Glutamatergic neuron (in vitro differentiated cells): ENCODE results near the gene RPL27A. TPM values are rescaled to one million over a fixed set of nuclear protein-coding genes. Genes with fewer than 3 reads are reported as not detected.
"Not testable (repeated sequence)": the region's sequence is repeated elsewhere in the genome, so short reads cannot be mapped to it uniquely, and the experiment has no call there.

Source experiments
- DNase-seq: peaks from one replicate; pipeline ENCODE4 v3.0.0; 2022
- H3K27ac Mint-ChIP-seq: one replicate; pipeline ENCODE4 v1.8.0; 2020; ENCODE audit warnings: mild to moderate bottlenecking, mixed read lengths, inconsistent platforms; ENCODE audit not compliant: unreplicated experiment
- H3K27me3 Mint-ChIP-seq: one replicate; pipeline ENCODE4 v1.8.0; 2020; ENCODE audit warnings: mild to moderate bottlenecking, moderate library complexity, mixed read lengths, inconsistent platforms; ENCODE audit not compliant: unreplicated experiment
- H3K36me3 Mint-ChIP-seq: one replicate; pipeline ENCODE4 v1.8.0; 2020; ENCODE audit warnings: mild to moderate bottlenecking, mixed read lengths, inconsistent platforms; ENCODE audit not compliant: unreplicated experiment
- H3K4me1 Mint-ChIP-seq: one replicate; pipeline ENCODE4 v1.8.0; 2020; ENCODE audit warnings: mild to moderate bottlenecking, low read depth, mixed read lengths, inconsistent platforms; ENCODE audit not compliant: unreplicated experiment
- H3K4me3 Mint-ChIP-seq: one replicate; pipeline ENCODE4 v1.8.0; 2020; ENCODE audit warnings: mild to moderate bottlenecking, mixed read lengths, inconsistent platforms; ENCODE audit not compliant: unreplicated experiment
- H3K9me3 Mint-ChIP-seq: one replicate; pipeline ENCODE4 v1.8.0; 2020; ENCODE audit warnings: mild to moderate bottlenecking, moderate library complexity, mixed read lengths, inconsistent platforms; ENCODE audit not compliant: unreplicated experiment
- total RNA-seq: library from RNA; stranded (reverse); fragmentation: NEBNext Ultra II Directional; extraction: Animal tissue kit (Norgen Biotek cat#: 25700); gene quantifications from one replicate; pipeline ENCODE4 v1.2.1, GENCODE V29; 2021; ENCODE audit not compliant: unreplicated experiment
- TF ChIP-seq, protein P1 (sequence below): fragments of 200-600 bp; sonication (generic); IDR thresholded peaks from one replicate; pipeline ENCODE4 v1.5.0; 2021; ENCODE audit not compliant: partially characterized antibody, unreplicated experiment

RPL27A gene
- total RNA-seq, 1 donor from 2014 or later = 398 TPM

DNA sequence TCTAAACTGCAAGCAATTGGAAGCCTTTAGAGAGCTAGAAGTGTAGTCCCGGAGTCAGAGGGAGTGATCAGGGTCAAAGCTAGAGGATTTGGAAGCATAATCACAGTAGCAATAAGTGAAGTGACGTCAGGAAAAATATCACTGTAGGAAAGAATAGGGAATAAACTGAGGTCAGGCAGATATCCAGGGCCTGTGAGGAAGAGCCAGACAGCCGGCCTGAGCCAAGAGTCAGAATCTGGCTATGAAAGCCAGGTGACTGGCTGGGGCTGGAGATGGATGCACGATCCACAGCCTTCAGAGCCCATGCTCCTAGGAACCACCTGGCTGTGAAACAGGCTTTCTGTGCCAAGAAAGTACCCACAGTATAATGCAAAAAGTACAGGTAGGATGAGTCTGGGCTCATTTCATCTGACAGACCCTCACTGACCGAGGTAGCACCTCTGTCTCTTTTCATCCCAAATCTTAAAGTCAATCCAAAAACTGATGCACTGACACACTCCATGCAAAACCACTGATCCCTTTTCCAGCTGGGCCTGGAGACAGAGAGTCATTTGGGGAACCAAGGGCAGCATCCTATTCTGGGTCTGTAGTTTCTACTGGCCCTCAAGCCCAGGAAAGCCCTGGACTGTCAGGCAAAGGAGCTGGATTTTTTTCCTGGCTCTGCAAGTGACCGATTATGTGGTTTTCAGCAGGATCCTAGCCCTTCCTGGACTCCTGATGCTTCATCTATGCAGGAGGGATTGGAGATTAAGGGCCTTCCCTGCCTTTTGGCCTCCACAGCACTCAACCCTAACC is 21.4 kb upstream of the RPL27A start:
- H3K36me3 Mint-ChIP-seq = no peaks in the 10 kb centered on the region
- H3K9me3 Mint-ChIP-seq = peaks cover 2% of the 10 kb centered on the region
- H3K4me3 Mint-ChIP-seq = no peak overlapping the region
- H3K27me3 Mint-ChIP-seq = peaks cover 2% of the 10 kb centered on the region
- no peak for DNase-seq
- H3K4me1 Mint-ChIP-seq = peaks cover 18% of the 10 kb centered on the region
- H3K27ac Mint-ChIP-seq = no peak overlapping the region
- TF ChIP-seq, protein P1, sequence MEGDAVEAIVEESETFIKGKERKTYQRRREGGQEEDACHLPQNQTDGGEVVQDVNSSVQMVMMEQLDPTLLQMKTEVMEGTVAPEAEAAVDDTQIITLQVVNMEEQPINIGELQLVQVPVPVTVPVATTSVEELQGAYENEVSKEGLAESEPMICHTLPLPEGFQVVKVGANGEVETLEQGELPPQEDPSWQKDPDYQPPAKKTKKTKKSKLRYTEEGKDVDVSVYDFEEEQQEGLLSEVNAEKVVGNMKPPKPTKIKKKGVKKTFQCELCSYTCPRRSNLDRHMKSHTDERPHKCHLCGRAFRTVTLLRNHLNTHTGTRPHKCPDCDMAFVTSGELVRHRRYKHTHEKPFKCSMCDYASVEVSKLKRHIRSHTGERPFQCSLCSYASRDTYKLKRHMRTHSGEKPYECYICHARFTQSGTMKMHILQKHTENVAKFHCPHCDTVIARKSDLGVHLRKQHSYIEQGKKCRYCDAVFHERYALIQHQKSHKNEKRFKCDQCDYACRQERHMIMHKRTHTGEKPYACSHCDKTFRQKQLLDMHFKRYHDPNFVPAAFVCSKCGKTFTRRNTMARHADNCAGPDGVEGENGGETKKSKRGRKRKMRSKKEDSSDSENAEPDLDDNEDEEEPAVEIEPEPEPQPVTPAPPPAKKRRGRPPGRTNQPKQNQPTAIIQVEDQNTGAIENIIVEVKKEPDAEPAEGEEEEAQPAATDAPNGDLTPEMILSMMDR = no peak

DNA sequence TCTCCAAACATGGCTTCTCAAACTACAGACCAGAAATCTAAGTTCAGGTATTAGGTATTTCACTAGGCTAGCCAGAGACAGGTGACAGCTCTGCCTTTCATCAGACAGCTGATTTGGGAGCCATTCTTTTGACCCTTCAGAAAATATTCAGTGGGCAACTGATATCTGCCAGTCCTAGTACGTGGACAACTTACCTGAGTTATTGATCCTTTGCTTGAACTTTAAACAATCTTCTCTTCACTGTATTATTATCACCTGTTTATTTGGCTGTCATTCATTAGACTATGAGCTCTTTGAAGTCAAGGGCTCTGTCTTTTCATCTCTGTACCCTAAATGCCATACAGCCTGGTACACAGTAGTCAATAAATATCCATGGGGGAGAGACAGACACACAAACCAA is 17.4 kb upstream of the RPL27A start:
- TF ChIP-seq, protein P1 = no peak
- no peaks in the 10 kb centered on the region for H3K27me3 Mint-ChIP-seq
- no peak overlapping the region for H3K4me3 Mint-ChIP-seq
- no peak overlapping the region for H3K27ac Mint-ChIP-seq
- no peaks in the 10 kb centered on the region for H3K36me3 Mint-ChIP-seq
- H3K4me1 Mint-ChIP-seq = peaks cover 2% of the 10 kb centered on the region
- no peaks in the 10 kb centered on the region for H3K9me3 Mint-ChIP-seq
- DNase-seq = no peak

DNA sequence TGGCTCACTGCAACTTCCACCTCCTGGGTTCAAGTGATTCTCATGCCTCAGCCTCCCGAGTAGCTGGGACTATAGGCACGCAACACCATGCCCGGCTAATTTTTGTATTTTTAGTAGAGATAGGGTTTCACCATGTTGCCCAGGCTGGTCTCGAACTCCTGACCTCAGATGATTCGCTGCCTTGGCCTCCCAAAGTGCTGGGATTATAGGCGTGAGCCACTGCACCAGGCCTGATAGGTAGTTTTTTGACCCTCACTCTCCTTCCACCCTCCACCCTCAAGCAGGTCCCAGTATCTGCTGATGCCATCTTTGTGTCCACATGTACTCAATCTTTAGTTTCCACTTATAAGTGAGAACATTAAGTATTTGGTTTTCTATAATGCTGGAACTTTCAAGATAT is 12.5 kb upstream of the RPL27A start:
- not testable (repeated sequence) for H3K27ac Mint-ChIP-seq

DNA sequence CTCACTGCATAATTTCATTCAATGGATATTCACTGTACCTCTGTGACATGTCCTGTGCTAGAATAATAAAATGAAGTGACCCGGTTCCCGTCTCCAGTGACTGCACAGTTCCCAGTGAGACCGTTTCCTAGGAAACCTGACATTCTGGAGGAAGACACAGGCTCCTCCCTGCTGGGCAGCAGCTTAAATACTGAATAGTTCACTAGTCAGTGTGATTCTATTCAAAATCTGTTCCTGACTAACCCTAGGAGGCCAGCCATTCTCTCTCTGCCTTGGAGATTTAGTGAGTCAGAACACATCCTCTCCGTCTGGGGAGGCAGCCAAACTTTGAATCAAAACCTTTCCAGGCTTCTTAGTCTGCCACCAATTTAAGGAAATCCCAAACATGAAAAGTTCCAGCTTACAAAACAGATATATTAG is 11.4 kb upstream of the RPL27A start:
- Mint-ChIP-seq H3K27me3 (no peaks in the 10 kb centered on the region), H3K36me3 (no peaks in the 10 kb centered on the region), H3K27ac (no peak overlapping the region), H3K9me3 (no peaks in the 10 kb centered on the region), H3K4me1 (peaks cover 16% of the 10 kb centered on the region), H3K4me3 (peak overlapping the region; percentile 44)
- no peak for DNase-seq
- TF ChIP-seq, protein P1 = no peak

More for the DNA sequence above, 12.5 kb upstream of the RPL27A start:
- H3K9me3 Mint-ChIP-seq, H3K27me3 Mint-ChIP-seq, H3K4me3 Mint-ChIP-seq, H3K36me3 Mint-ChIP-seq, DNase-seq: not testable (repeated sequence)
- peaks cover 16% of the 10 kb centered on the region for H3K4me1 Mint-ChIP-seq

DNA sequence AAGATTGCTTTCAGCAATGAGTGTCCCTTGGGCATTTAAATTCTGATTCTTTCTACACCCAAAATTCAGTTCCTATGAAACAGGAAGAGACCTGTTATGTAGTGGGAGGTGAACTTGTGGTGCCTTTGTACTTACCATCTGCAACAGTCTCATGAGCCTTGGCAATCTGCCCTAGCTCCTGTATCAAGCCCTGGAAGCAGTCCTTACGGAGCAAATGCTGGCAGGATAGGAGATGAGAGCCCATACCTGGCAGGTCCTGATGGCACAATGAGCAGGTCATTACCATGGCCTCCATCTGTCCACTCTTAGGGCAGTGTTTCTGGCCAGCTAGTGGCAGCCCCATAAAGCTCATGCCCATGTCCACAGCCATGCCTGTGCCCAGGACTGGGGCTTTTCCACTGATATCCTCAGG is 10.9 kb upstream of the RPL27A start:
- DNase-seq = no peak
- Mint-ChIP-seq H3K4me3 (peak overlapping the region; percentile 13), H3K27me3 (no peaks in the 10 kb centered on the region), H3K27ac (peak overlapping the region; percentile 28), H3K9me3 (no peaks in the 10 kb centered on the region), H3K4me1 (peaks cover 16% of the 10 kb centered on the region), H3K36me3 (no peaks in the 10 kb centered on the region)
- TF ChIP-seq, protein P1 = no peak
